ENCODE data around the gene TOP1.

DNA sequence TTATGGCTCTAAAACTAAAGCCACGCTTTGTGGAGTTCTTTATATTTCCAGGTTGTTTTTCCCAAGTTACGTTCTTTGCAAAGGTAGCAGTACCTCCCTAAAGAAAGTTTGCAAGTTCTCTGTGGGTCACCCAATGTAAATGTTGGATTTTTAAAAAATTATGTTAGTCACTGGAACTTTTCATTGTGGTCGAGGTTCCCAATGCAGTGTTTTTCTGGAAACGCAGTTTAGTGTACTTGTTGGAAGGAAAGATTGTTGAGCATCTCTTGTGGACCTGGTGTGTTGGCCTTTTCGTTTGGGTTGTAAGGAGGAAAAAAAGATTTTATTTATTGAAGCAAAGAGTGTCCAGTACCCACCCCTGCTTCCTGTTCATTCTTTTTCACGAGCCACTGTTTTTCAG, 1.4 kb downstream of the TOP1 start:
- TF ChIP-seq POLR2A (IDR thresholded peaks at IDR 0.05; ENCODE audit: low read length) = no peak
- no peak for TF ChIP-seq GATA1 (IDR thresholded peaks at IDR 0.05; ENCODE audit: low read depth, low read length)
